ENCODE results near the gene EDDM13. TPM values are rescaled to one million over a fixed set of nuclear protein-coding genes. Genes with fewer than 3 reads are reported as not detected.
A peak's percentile ranks its signal among the peaks of the same experiment; 100 is the strongest.

EDDM13 gene
- total RNA-seq, 6 experiments from 2014 or later: not detected

GRCh38 chr19:56341948-56342347 is 69.4 kb downstream of the EDDM13 start:
- TF ChIP-seq CTCF (IDR thresholded peaks at IDR 0.05) (no peak), POLR2A (IDR thresholded peaks at IDR 0.05) (no peak)
- H3K4me3 ChIP-seq: no peak overlapping the region

GRCh38 chr19:56347163-56347778 is 74.7 kb downstream of the EDDM13 start:
- TF ChIP-seq POLR2A (IDR thresholded peaks at IDR 0.05) (no peak), CTCF (IDR thresholded peaks at IDR 0.05) (no peak)
- Histone ChIP-seq H3K4me1 (no peaks in the 10 kb centered on the region), H3K27me3 (no peaks in the 10 kb centered on the region), H3K9me3 (no peaks in the 10 kb centered on the region), H3K4me3 (no peak overlapping the region), H3K27ac (no peak overlapping the region), H3K36me3 (no peaks in the 10 kb centered on the region)
- DNase-seq (no peak), ATAC-seq (no peak)
- WGBS (ENCODE audit: insufficient coverage, low coverage, low lambda C conversion rate, missing lambda C conversion rate): 50% methylated on average over 6 of the region's 7 CpGs
- intact Hi-C loops (cut with DNase I): no loop called here

More at GRCh38 chr19:56341948-56342347, 69.4 kb downstream of the EDDM13 start:
- Histone ChIP-seq H3K27me3 (no peaks in the 10 kb centered on the region), H3K9me3 (no peaks in the 10 kb centered on the region), H3K27ac (no peak overlapping the region), H3K36me3 (no peaks in the 10 kb centered on the region), H3K4me1 (no peaks in the 10 kb centered on the region)
- ATAC-seq (no peak), DNase-seq (no peak)
- intact Hi-C loops (cut with DNase I): no loop called here

- no peak overlapping the region for H3K4me3 ChIP-seq
- H3K4me1 ChIP-seq: no peaks in the 10 kb centered on the region
- H3K27me3 ChIP-seq: no peaks in the 10 kb centered on the region
- no peak overlapping the region for H3K27ac ChIP-seq
- ATAC-seq (no peak), DNase-seq (no peak)
- 77% methylated on average over 5 of the region's 5 CpGs for WGBS (ENCODE audit: insufficient coverage, low coverage, low lambda C conversion rate, missing lambda C conversion rate)
- TF ChIP-seq POLR2A (IDR thresholded peaks at IDR 0.05) (no peak), CTCF (IDR thresholded peaks at IDR 0.05) (no peak)
- H3K36me3 ChIP-seq: no peaks in the 10 kb centered on the region
- intact Hi-C loops (cut with DNase I): no loop called here
- no peaks in the 10 kb centered on the region for H3K9me3 ChIP-seq
Measured at GRCh38 chr19:56348289-56348877, 75.8 kb downstream of the EDDM13 start.

GRCh38 chr19:56350416-56351045 is 78.0 kb downstream of the EDDM13 start:
- H3K9me3 ChIP-seq: no peaks in the 10 kb centered on the region
- no peak overlapping the region for H3K27ac ChIP-seq
- intact Hi-C loops (cut with DNase I): no loop called here
- H3K27me3 ChIP-seq: no peaks in the 10 kb centered on the region
- H3K4me3 ChIP-seq: no peak overlapping the region
- DNase-seq: no peak
- 18% methylated on average over 7 of the region's 8 CpGs for WGBS (ENCODE audit: insufficient coverage, low coverage, low lambda C conversion rate, missing lambda C conversion rate)
- no peaks in the 10 kb centered on the region for H3K36me3 ChIP-seq
- ATAC-seq: peak in 2 of 4 donors; percentile 42 to 55
- no peak for TF ChIP-seq POLR2A (IDR thresholded peaks at IDR 0.05)
- peak; percentile 48 to 67 (median 62) for TF ChIP-seq CTCF (IDR thresholded peaks at IDR 0.05)
- no peaks in the 10 kb centered on the region for H3K4me1 ChIP-seq

All from right lobe of liver (tissue), 6 donors.